T-helper 2 cell treated with Interferon-gamma antibody and Interleukin-4, amounts not matched to agents 5 μg/mL and 100 μg/mL, for 36 hours (primary cell): ENCODE data around the gene ING4.
"Not testable (repeated sequence)": the region's sequence is repeated elsewhere in the genome, so short reads cannot be mapped to it uniquely, and the experiment has no call there.

Source experiments
- DNase-seq: peaks from one replicate; pipeline ENCODE4 v3.0.0; 2021; ENCODE audit warnings: low spot score
- H3K27ac Mint-ChIP-seq: one replicate; pipeline ENCODE4 v1.8.0; 2021; ENCODE audit warnings: mild to moderate bottlenecking, mixed read lengths
- H3K27me3 Mint-ChIP-seq: one replicate; pipeline ENCODE4 v1.8.0; 2021; ENCODE audit warnings: low read depth, mixed read lengths
- H3K36me3 Mint-ChIP-seq: one replicate; pipeline ENCODE4 v1.8.0; 2021; ENCODE audit warnings: low read depth, mixed read lengths
- H3K4me1 Mint-ChIP-seq: one replicate; pipeline ENCODE4 v1.8.0; 2021; ENCODE audit warnings: low read depth, mixed read lengths
- H3K4me3 Mint-ChIP-seq: one replicate; pipeline ENCODE4 v1.8.0; 2022; ENCODE audit warnings: mild to moderate bottlenecking, moderate library complexity, mixed read lengths
- H3K9me3 Mint-ChIP-seq: one replicate; pipeline ENCODE4 v1.8.0; 2021; ENCODE audit warnings: mixed read lengths

Gene ING4

GRCh38 chr12:6662906-6663742 is at the start of gene ING4:
TSS of gene ING4 (minus strand) at chr12:6663119. CDS start at chr12:6663101, 18 bp downstream.
- H3K9me3 Mint-ChIP-seq: no peaks in the 10 kb centered on the region
- H3K27ac Mint-ChIP-seq: peak within 1 kb of the TSS; percentile 95
- peaks cover 27% of the 10 kb centered on the region for H3K36me3 Mint-ChIP-seq
- peak; percentile 97 for DNase-seq
- peak within 1 kb of the TSS; percentile 96 for H3K4me3 Mint-ChIP-seq
- no peaks in the 10 kb centered on the region for H3K27me3 Mint-ChIP-seq
- H3K4me1 Mint-ChIP-seq: peaks cover 16% of the 10 kb centered on the region

- no peaks in the 10 kb centered on the region for H3K9me3 Mint-ChIP-seq
- DNase-seq: no peak
- peaks cover 12% of the 10 kb centered on the region for H3K27me3 Mint-ChIP-seq
- H3K4me3 Mint-ChIP-seq: no peak overlapping the region
- H3K36me3 Mint-ChIP-seq: no peaks in the 10 kb centered on the region
- H3K4me1 Mint-ChIP-seq: peaks cover 6% of the 10 kb centered on the region
- H3K27ac Mint-ChIP-seq: no peak overlapping the region
These were observed 46.1 kb upstream of the ING4 start for GRCh38 chr12:6708960-6709394.

GRCh38 chr12:6708351-6708750 is 45.4 kb upstream of the ING4 start:
- not testable (repeated sequence) for H3K4me1 Mint-ChIP-seq, DNase-seq, H3K4me3 Mint-ChIP-seq, H3K27ac Mint-ChIP-seq, H3K9me3 Mint-ChIP-seq, H3K36me3 Mint-ChIP-seq
- peaks cover 17% of the 10 kb centered on the region for H3K27me3 Mint-ChIP-seq

- H3K4me3 Mint-ChIP-seq: no peak overlapping the region
- peaks cover 54% of the 10 kb centered on the region for H3K27me3 Mint-ChIP-seq
- H3K27ac Mint-ChIP-seq: no peak overlapping the region
- no peaks in the 10 kb centered on the region for H3K36me3 Mint-ChIP-seq
- no peaks in the 10 kb centered on the region for H3K9me3 Mint-ChIP-seq
- peaks cover 12% of the 10 kb centered on the region for H3K4me1 Mint-ChIP-seq
- DNase-seq: no peak
These were observed 40.7 kb upstream of the ING4 start for GRCh38 chr12:6703631-6704030.

GRCh38 chr12:6701078-6701768 is 38.3 kb upstream of the ING4 start:
- no peak for DNase-seq
- peaks cover 62% of the 10 kb centered on the region for H3K27me3 Mint-ChIP-seq

GRCh38 chr12:6700646-6701051 is 37.7 kb upstream of the ING4 start, which contains the start of gene PIANP:
TSS of gene PIANP (minus strand) at chr12:6700815. CDS start at chr12:6698061, 2,754 bp downstream.
- Mint-ChIP-seq H3K27me3 (peaks cover 62% of the 10 kb centered on the region), H3K9me3 (no peaks in the 10 kb centered on the region), H3K27ac (no peak within 1 kb of the TSS), H3K36me3 (no peaks in the 10 kb centered on the region), H3K4me3 (peak within 1 kb of the TSS; percentile 47), H3K4me1 (peaks cover 12% of the 10 kb centered on the region)
- peak; percentile 39 for DNase-seq

More at GRCh38 chr12:6701078-6701768, 38.3 kb upstream of the ING4 start:
- Mint-ChIP-seq H3K9me3 (no peaks in the 10 kb centered on the region), H3K27ac (no peak overlapping the region), H3K4me3 (peak overlapping the region; percentile 33), H3K4me1 (peaks cover 12% of the 10 kb centered on the region), H3K36me3 (no peaks in the 10 kb centered on the region)

GRCh38 chr12:6699989-6700645 is 37.2 kb upstream of the ING4 start:
- Mint-ChIP-seq H3K9me3 (no peaks in the 10 kb centered on the region), H3K4me3 (peak overlapping the region; percentile 47), H3K36me3 (no peaks in the 10 kb centered on the region), H3K27me3 (peaks cover 59% of the 10 kb centered on the region), H3K4me1 (peaks cover 12% of the 10 kb centered on the region), H3K27ac (no peak overlapping the region)
- DNase-seq: no peak

GRCh38 chr12:6699259-6699988 is 36.5 kb upstream of the ING4 start:
- peaks cover 55% of the 10 kb centered on the region for H3K27me3 Mint-ChIP-seq
- H3K27ac Mint-ChIP-seq: no peak overlapping the region
- H3K36me3 Mint-ChIP-seq: no peaks in the 10 kb centered on the region
- peaks cover 12% of the 10 kb centered on the region for H3K4me1 Mint-ChIP-seq
- H3K9me3 Mint-ChIP-seq: no peaks in the 10 kb centered on the region
- DNase-seq: no peak
- H3K4me3 Mint-ChIP-seq: peak overlapping the region; percentile 47

GRCh38 chr12:6698352-6699046 is 35.6 kb upstream of the ING4 start:
- Mint-ChIP-seq H3K4me1 (peaks cover 10% of the 10 kb centered on the region), H3K4me3 (no peak overlapping the region)

GRCh38 chr12:6697584-6698351 is 34.8 kb upstream of the ING4 start:
- H3K9me3 Mint-ChIP-seq: no peaks in the 10 kb centered on the region
- no peak for DNase-seq
- H3K27me3 Mint-ChIP-seq: peaks cover 39% of the 10 kb centered on the region
- H3K36me3 Mint-ChIP-seq: no peaks in the 10 kb centered on the region
- no peak overlapping the region for H3K27ac Mint-ChIP-seq
- no peak overlapping the region for H3K4me3 Mint-ChIP-seq
- H3K4me1 Mint-ChIP-seq: peaks cover 8% of the 10 kb centered on the region

More at GRCh38 chr12:6698352-6699046, 35.6 kb upstream of the ING4 start:
- Mint-ChIP-seq H3K9me3 (no peaks in the 10 kb centered on the region), H3K27me3 (peaks cover 47% of the 10 kb centered on the region), H3K27ac (no peak overlapping the region), H3K36me3 (no peaks in the 10 kb centered on the region)
- DNase-seq: no peak

- Mint-ChIP-seq H3K27ac (no peak overlapping the region), H3K4me1 (peaks cover 8% of the 10 kb centered on the region), H3K4me3 (no peak overlapping the region), H3K9me3 (no peaks in the 10 kb centered on the region), H3K36me3 (no peaks in the 10 kb centered on the region), H3K27me3 (peaks cover 33% of the 10 kb centered on the region)
- no peak for DNase-seq
These were observed 34.0 kb upstream of the ING4 start for GRCh38 chr12:6696690-6697583.
